Brain pericyte (primary cell): ENCODE results near the gene NOD2.

Experiments
- DNase-seq: peaks from one replicate; pipeline ENCODE4 v3.0.0-alpha.2; 2012; ENCODE audit warnings: low read depth, low spot score

NOD2 gene

DNA sequence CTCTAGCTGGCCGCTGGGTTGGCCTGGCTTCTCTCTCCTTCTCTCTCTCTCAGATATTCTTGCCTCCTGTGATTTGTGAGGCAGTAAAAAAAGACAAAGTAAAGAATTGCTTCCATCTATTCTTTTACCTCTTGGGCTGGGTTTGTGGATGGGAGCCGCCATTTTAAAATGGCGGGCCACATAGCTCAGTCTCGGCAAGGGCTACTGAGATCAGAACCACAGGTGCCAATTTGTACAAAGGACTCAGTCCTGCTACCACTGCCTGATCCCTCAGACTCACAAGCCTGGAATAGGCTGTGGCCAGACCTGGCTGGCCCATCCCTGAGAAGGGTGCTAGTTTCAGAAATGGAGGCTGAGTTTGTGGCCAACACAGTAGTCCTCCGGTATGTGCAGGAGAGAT is 24.1 kb downstream of the NOD2 start:
- no peak for DNase-seq

DNA sequence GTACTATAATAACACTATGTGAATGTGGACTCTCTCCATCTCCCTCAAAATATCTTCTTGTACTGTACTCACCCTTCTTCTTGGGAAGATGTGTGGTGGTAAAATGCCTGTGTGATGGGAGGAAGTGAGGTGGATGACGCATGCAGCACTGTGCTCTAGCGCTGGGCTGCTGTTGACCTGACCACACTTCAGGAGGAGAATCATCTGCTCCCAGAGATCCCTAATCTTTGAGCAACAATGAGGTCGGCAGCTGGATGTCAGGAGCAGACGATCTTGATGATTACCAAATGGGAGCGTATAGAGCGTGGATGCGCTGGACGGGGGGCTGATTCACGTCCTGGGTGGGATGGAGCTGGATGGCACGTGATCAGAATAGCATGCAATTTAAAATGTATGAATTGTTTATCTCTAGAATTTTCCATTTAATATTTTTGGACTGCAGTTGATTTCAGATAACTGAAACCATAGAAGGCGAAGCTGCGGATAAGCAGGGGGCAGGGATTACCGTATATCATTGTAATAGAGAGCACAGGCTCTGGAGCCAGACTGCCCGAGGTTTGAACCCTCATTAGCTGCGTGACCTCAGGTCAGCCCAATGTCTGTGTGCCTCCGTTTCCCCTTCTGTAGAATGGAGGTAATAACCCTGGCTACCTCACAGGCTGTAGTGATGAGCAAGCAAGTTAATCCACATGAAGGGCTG is 24.8 kb downstream of the NOD2 start:
- DNase-seq: no peak

DNA sequence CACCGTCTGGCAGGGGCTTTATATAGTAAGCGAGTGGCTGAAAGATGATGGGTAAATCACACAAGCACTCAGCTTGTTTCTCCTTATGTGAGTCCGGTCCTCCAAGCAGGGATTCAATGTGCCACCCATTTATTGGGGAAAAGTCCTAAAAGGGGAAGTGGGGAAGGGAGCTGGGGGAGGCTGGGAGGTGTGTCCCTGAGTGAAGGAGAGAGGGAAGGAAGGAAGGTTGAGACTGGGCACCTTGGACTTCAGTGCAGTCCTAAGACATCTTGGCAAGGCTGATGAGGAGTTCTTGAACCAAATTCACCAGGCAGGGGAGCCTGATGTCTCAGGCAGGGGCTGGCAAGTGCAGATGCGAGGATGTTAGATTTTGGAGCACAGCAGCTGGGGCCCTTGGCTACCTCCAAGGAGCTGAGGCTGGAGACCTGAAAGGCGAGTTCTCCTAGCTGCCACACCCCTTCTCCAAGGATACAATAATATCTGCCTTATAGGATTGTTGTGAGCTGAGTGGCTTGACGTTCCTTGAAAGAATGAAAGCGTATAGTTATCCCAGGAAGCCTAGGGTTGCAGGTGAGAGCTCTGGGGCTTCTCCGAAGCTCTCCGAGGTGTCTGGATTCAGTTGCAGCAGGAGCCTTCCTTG is 25.5 kb downstream of the NOD2 start:
- DNase-seq: no peak

DNA sequence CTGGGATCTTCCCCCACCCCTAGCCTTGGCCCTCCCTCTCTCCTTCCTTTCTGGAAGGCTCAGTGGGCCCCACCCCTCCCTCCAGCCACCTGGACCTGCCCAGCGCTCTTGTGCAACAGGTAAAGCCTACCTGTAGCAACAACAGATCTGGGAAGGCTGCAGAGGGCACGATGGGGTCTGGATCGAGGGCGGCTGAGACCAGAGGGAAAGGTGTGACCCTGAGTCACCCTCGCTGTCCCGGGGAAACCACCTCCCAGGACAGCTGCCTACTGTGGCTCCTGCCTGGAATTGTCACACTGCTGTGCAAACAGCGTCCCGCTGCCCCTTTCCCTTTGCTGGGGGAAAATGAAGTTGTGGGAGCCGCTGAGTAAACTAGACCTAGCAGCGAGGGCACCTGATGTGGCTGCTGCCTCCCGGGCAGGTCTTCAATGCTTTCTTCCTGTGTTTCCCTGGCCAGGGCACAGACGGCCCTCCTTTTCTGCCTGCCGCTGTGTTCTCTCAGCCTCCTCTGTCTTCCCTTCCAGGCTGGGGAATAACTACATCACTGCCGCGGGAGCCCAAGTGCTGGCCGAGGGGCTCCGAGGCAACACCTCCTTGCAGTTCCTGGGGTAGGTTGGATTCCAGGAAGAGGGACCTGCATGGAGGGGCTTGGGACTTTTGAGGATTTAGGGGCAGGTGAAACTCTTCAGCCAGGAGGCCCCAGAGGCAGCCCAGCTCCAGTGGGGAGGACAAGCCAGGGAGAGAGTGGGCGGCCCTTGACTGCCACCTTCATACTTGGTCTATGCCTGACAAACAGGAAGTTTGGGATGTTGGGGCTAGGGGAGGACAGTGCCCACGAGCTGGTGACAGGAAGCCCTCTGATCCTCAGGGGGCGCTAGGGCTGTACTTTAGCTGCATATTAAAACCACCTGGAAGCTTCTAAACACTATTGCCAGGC is 26.3 kb downstream of the NOD2 start:
- no peak for DNase-seq

DNA sequence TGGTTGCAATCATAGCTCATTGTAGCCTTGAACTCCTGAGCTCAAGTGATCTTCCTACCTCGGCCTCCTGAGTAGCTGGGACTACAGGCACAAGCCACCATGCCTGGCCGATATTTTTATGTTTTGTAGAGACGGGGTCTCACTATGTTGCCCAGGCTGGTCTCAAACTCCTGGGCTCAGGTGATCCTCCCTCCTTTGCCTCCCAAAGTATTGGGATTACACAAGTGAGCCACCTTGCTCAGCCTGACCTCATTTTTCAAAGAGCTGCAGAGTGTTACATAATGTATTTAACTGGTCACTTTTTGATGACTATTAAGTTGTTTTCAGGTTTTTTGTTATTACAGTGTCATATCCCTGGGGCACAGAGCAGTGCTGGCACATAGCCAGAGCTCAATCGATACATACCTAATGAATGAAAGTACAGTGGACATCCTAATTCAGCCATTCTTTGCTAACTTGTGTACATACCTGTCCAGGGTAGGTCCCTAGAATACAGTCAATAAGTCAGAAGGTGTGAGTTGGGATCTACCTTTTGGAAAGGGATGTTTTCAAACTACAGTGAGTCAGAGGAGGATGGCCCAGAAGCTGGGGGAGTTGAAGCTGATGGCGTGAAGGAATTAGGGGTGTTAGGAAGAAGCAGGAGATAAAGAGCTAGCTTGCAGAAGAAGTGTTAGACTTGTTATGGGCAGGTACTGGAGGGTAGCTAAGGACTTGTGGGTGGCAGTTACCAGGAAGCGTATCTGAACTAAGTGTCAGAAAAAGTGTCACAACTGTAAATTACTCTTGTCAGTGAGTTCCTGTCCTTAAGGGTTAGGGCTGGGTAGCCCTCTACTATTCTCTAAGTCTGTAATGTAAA is 28.4 kb downstream of the NOD2 start:
- no peak for DNase-seq

DNA sequence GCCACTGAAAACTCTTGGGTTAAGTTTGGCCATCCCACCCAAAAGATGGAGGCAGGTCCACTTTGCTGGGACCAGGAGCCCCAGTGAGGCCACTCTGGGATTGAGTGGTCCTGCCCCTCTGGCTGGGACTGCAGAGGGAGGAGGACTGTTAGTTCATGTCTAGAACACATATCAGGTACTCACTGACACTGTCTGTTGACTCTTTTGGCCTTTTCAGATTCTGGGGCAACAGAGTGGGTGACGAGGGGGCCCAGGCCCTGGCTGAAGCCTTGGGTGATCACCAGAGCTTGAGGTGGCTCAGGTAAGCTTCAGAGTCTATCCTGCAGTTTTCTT is 29.0 kb downstream of the NOD2 start:
- no peak for DNase-seq

DNA sequence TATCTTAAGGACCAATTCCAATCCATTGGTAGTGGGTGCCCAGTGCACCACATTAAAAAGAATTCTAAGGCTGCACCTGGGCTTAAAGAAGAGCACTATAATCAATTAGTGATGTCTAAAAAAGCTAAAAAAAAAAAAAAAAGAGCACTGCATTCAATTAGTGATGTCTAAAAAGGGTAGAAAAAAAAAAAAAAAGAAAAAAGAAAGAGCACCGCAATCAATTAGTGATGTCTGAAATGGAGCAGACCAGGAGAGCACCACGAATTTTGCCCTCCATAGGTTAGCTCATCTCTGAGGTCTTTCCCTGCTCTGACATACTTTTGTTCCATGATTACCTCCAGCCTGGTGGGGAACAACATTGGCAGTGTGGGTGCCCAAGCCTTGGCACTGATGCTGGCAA is 29.6 kb downstream of the NOD2 start:
- no peak for DNase-seq

DNA sequence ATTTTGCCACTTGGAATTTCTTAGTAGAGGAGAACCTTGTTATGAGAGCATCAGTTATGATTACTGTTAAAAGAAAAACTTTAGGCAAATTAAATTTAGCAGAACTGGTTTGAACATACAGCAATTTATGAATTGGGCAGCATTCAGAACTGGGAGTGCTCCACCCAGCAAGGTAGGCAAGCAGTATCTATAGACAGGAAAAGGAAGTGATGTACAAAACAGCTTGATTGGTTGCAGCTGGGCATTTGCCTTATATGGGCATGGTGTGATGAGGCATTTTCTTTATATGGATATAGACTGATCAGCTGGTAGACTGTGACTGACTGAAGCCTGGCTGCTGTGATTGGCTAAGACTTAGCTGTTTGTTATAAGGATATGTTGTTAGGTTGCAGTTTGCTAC is 30.9 kb downstream of the NOD2 start:
- no peak for DNase-seq

DNA sequence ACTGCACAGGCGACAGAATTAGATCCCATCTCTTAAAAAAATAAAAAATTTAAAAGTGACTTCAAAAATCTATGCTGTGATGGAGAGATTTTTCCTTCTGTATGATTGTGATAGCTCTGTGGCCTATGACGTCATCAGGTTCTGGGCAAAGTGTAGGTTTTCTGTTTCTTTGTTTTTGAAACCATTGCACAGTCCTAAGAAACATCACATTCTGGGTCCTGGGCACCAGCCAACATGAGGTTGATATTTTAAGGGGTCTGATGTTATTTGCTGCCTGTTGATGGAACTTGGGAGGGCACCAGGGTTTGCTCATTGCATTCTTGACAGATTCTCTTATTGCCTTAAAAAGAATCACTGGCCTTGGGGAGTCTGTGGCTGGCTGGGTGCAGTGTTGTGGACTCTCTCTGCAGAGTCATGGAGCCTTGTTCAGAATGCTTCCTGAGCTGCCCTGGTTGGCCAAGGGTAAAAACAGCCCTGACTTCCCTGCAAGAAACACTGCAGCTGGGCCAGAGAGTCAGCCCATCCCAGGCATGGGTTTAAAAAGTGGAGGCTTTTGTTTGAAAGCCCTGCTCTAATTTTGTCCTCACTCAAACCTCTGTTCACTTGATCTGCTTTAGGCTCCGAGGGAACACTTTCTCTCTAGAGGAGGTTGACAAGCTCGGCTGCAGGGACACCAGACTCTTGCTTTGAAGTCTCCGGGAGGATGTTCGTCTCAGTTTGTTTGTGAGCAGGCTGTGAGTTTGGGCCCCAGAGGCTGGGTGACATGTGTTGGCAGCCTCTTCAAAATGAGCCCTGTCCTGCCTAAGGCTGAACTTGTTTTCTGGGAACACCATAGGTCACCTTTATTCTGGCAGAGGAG is 38.0 kb downstream of the NOD2 start:
- DNase-seq: no peak

DNA sequence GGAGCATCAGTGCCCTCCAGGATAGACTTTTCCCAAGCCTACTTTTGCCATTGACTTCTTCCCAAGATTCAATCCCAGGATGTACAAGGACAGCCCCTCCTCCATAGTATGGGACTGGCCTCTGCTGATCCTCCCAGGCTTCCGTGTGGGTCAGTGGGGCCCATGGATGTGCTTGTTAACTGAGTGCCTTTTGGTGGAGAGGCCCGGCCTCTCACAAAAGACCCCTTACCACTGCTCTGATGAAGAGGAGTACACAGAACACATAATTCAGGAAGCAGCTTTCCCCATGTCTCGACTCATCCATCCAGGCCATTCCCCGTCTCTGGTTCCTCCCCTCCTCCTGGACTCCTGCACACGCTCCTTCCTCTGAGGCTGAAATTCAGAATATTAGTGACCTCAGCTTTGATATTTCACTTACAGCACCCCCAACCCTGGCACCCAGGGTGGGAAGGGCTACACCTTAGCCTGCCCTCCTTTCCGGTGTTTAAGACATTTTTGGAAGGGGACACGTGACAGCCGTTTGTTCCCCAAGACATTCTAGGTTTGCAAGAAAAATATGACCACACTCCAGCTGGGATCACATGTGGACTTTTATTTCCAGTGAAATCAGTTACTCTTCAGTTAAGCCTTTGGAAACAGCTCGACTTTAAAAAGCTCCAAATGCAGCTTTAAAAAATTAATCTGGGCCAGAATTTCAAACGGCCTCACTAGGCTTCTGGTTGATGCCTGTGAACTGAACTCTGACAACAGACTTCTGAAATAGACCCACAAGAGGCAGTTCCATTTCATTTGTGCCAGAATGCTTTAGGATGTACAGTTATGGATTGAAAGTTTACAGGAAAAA is 38.8 kb downstream of the NOD2 start:
- no peak for DNase-seq

DNA sequence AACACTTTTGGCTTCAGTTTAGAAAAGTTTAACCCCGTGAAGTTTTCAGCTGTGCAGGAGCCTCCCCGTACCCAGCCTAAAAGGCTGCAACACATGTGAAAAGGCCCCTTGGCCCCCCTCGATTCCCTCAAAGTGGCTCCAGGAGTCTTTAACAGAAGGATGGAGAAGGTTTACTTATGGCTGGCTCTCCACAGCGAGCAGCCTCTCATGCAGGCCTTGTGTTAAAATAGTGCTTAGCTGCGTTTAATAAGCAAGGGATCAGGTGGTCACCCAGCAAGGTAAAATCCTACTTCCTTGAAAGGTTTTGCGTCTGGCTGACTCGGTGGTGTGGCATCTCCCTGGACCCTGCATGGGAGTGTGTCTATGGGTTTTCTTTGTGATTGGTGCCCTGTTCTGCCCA is 40.1 kb downstream of the NOD2 start:
- no peak for DNase-seq

DNA sequence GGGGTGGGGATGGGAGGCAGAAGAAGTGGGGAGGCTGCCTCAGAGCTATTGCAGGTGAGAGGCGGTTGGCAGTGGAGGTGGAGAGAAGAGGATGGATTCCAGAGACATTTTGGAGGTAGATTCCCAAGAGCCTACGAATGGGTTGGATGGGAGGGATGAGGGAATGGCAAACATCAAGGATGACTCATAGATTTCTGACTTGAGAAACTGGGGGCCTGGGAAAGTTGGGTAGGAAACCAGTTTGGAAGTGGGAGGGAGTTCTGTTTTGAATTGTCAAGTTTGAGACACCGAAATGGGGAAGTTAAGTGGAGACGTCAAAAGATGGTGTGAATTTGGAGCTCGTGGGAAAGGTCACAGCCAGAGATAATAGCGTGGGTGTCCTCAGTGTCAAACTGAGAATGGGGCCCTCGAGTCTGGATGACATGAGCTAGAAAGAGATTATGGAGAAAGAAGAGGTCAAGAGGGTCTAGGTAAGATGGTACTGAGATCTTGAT is 42.3 kb downstream of the NOD2 start:
- no peak for DNase-seq

DNA sequence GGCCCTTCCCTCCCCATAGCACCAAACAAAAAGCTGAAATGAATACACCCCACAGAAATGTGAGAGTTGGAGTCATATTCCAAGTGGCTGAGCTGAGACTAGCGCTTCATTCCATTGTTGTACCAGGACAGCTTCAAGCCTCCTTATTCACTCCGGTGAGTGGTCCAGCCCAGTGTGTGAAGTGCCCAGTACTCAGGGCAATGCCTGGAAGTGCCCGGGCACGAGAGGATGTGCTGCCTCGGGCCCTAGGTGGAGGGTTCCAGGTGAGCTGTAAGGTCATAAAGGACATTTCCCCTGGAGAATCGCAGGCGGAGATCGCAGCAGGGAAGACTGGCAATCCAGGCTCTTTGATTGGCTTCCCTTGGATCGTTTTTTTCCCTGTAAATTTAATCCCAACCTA is 43.0 kb downstream of the NOD2 start:
- no peak for DNase-seq

DNA sequence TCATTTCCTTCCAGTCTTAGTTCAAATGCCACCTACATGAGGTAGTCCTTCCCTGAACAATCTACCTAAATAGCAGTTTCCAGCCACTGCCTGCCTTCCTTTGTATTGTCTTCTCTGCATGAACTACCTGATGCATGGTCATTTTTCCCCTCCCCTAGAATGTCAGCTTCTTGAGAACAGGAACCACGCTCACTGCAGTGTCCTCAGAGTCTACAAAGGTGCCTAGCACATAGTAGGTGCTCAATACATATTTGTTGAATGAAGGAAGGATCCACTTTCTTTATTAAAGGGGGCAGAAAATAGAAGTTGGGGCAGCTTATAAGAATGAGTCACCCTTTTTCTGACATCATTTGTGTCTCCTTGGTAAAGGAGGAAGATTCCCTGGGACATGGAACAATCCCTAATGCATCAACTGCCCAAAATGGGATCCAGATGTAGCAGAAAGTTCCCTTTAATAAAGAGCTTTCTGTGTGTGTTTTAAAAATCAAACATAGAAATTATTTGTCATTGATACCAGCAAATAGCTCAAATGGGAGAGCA is 44.1 kb downstream of the NOD2 start:
- DNase-seq: no peak

DNA sequence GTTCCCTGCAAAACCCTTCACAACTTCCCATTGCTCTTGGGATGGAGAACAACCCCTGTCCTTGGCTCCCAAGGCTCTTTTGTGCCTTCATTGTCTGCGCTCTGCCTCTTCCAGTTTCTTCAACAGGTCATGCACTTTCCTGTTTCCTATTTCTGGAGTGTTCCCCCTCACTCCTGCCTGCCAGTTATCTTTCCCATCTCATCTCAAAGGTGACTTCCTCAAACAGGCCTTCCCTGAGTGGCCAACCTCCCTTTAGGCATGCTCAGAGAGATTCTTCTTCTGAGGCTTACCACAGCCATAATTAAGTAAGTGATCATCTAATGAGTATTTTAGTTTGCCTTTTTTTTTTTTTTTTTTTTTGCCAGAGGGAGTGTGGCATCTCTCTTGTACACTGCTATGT is 45.6 kb downstream of the NOD2 start:
- DNase-seq: no peak

DNA sequence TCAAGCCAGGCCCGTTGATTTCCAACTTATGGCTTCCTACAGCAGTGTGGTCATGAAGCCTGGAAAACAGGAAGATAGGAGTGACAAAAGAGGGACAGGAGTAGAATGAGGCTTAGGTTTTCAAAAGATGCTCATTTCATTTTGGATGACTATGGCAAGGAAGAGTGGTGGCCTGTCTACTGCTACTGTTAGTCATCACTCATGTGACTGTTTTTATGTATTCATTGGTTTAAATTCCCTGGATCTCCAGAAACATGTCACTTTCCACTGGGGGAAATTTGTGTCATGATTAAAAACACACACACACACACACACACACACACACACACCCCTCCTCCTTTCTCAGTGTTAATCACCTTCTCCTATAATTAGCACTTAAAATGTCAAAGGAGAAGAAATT is 47.3 kb downstream of the NOD2 start:
- DNase-seq: no peak

DNA sequence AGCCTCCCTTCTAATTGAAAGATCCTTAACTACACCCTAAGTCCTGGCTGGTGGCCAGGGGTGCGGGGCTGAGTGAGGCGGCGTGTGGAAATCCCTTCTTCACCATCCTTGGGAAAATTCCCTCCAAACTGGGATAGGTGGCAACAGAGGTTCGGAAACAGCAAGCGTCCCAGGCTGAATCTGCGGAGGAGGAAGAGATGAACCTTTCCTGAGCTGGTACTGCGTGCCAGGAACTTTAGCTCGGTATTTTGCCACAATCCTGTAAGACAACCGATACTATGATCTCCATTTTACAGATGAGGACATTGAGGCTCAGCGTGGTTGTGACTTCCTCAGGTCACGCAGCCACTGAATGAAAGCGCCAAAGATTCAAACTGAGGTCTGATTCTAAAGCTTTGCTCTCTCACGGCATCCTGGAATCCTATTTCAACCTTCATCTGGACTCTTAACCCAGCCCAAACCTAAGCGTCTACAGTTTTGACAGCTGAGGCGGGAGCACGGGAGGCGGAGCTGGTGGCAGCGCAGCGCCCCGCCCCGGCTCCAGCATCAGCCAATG is 47.9 kb downstream of the NOD2 start:
- DNase-seq: no peak

DNA sequence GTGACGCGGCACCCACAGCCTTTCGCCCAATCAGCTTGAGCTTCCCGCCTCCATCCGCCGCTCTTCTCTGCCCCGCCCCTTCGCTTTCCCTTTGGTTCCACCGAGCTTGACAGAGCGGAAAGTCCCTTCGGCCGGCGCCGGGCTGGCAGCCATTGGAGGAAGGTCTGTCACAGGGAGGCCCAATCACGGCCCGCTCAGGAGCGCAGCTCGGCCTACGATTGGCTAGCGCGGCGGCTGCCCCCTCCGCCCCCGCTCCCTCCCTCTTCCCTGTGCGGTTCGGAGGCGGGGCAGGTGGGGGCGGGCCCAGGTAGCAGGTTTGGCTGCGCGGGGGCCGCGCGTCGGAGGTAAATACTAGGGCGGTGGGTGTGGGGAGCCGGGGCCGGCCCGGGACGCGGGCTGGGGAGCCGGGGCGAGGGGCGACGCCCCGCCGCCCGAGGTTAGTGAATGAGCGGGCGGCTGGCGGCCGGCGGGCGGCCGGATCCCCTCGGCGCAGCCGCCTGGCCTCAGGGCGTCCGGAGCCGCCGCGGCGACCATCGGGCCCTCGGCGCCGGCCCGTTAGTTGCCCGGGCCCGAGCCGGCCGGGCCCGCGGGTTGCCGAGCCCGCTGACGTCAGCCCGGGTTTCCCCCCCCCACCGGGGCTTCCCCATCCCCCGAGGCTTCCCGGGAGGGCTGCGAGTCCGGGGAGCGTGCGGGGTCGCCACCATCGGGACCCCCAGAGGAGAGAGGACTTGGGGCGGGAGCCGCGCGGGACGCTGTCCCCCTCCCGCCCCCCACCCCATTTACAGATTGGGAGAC is 48.6 kb downstream of the NOD2 start, which contains the start of gene CYLD:
Gene CYLD, plus strand, starts transcription at position 306 of the 795 bp plus-strand sequence. CDS start 7,613 bp downstream, outside the sequence.
- peak; percentile 98 for DNase-seq
